Loucy (cell line): ENCODE measurements around the gene TPRA1.

Experiments used
- H2AFZ ChIP-seq: fragments of 200-600 bp; sonication (generic); 2 replicates; pipeline ENCODE4 v1.6.0; 2016; ENCODE audit warnings: antibody characterized with exemption, mild to moderate bottlenecking, low read length, moderate library complexity
- H3F3A ChIP-seq: fragments of 200-600 bp; 2 replicates; pipeline ENCODE4 v1.6.0; 2016; ENCODE audit warnings: antibody characterized with exemption, low read depth, mild to moderate bottlenecking
- H3K27me3 ChIP-seq: fragments of 200-600 bp; sonication (generic); 2 replicates; pipeline ENCODE4 v1.6.1; 2014; ENCODE audit warnings: low read length, mild to moderate bottlenecking; ENCODE audit not compliant: insufficient read depth, poor library complexity, severe bottlenecking
- H3K36me3 ChIP-seq: fragments of 200-600 bp; sonication (generic); 2 replicates; pipeline ENCODE4 v1.6.1; 2016; ENCODE audit warnings: low read length; ENCODE audit not compliant: insufficient read depth
- H3K4me1 ChIP-seq: fragments of 200-600 bp; sonication (generic); 2 replicates; pipeline ENCODE4 v1.5.1; 2014; ENCODE audit warnings: low read length, mild to moderate bottlenecking; ENCODE audit not compliant: insufficient read depth, poor library complexity, severe bottlenecking
- H3K4me2 ChIP-seq: fragments of 200-600 bp; sonication (generic); 2 replicates; pipeline ENCODE4 v1.6.0; 2014; ENCODE audit warnings: antibody characterized with exemption, low read length, low read depth, mild to moderate bottlenecking; ENCODE audit not compliant: poor library complexity, severe bottlenecking
- H3K4me3 ChIP-seq: fragments of 200-600 bp; sonication (generic); 2 replicates; pipeline ENCODE4 v1.5.1; 2014; ENCODE audit warnings: low read length, mild to moderate bottlenecking, mixed read lengths; ENCODE audit not compliant: poor library complexity, severe bottlenecking
- H3K79me2 ChIP-seq: fragments of 200-600 bp; sonication (generic); 2 replicates; pipeline ENCODE4 v1.6.1; 2014; ENCODE audit warnings: low read length; ENCODE audit not compliant: insufficient read depth
- H3K9ac ChIP-seq: fragments of 200-600 bp; sonication (generic); 2 replicates; pipeline ENCODE4 v1.6.0; 2014; ENCODE audit warnings: mild to moderate bottlenecking, low read depth, low read length, moderate library complexity; ENCODE audit not compliant: poor library complexity, severe bottlenecking
- H3K9me2 ChIP-seq: fragments of 200-600 bp; sonication (generic); replicated peaks from 2 replicates; pipeline ENCODE4 v1.6.1; 2016; ENCODE audit warnings: low read depth, low read length, mixed read lengths
- H3K9me3 ChIP-seq: fragments of 200-600 bp; sonication (generic); 2 replicates; pipeline ENCODE4 v1.6.1; 2014; ENCODE audit warnings: mild to moderate bottlenecking, antibody characterized with exemption, low read length, low read depth; ENCODE audit not compliant: insufficient read depth
- H4K20me1 ChIP-seq: fragments of 200-600 bp; sonication (generic); 2 replicates; pipeline ENCODE4 v1.6.0; 2014; ENCODE audit warnings: antibody characterized with exemption, low read length, mild to moderate bottlenecking; ENCODE audit not compliant: insufficient read depth, poor library complexity, severe bottlenecking
- EZH2phosphoT487 ChIP-seq: fragments of 200-600 bp; IDR thresholded peaks from 2 replicates; pipeline ENCODE4 v1.6.1; 2018; ENCODE audit warnings: antibody characterized with exemption, mild to moderate bottlenecking, moderate library complexity, borderline replicate concordance
- TF ChIP-seq, protein P1 (sequence below): fragments of 200-600 bp; sonication (generic); conservative IDR thresholded peaks from 2 replicates; pipeline ENCODE4 v1.5.1; 2014; ENCODE audit warnings: mild to moderate bottlenecking, antibody characterized with exemption, low read length

Gene TPRA1

DNA sequence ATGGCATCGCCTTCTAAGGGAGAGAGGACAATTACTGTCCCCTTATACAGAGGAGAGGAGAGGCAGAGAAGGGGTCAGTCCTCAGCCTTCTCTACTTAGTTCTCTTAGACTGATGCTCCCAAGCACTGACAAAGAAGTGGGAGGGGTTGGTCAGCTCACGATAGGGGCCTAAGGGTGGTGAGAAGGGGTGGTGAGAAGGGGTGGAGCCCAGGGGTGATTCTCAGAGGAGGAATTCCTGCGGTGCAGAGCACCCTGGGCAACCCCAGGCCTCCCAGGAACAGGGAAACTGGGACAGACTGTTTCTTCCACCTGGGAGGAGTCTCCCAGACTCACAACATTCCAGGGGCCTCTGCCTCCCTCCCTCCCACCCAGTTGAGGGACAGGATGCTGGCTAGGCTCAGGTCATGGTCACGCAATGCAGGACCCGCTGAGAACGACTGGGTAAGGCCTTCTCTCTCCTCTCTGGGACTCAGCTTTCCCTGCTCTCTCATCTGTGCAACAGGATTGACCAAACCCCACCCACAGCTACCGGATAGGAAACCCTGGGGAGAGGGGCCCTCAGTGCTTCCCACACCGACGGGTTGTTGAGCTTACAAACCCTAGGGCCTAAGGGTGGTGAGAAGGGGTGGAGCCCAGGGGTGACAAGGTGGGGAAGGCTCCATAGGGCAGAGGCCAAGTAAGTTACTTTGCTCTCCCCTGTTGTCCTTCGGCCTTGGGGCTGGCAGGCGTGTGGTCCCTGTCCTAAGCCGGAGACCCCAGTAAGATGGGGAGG is 1.5 kb downstream of the TPRA1 start:
- H3K79me2 ChIP-seq, result peaks cover 74% of the 10 kb centered on the region

DNA sequence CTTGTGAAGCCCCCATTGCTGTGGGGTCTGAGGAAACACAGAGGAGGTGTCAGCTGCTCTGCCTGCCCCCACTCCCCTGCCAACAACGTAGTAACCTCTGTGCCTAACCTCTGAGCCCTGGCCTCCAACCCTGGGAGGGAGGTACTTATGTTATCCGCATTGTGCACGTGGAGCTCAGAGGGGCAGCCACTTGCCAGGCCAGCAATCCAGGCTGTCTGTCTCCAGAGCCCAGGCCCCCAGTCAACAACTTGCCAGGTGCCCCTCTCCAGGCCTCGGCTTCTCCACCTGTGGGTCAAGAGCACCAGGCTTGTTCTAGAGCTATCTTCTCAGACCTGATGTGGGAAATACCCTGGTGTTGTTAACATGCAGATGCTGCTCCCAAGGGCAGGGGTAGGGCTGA is 2.7 kb downstream of the TPRA1 start:
- Histone ChIP-seq H3F3A (0 out of 2 replicates have a peak, but pooled peaks cover 7% of the 10 kb centered on the region), H2AFZ (no peak overlapping the region), H3K9me3 (no peaks in the 10 kb centered on the region), H3K27me3 (no peaks in the 10 kb centered on the region), H3K4me1 (peaks cover 34% of the 10 kb centered on the region), H3K4me2 (peak overlapping the region; percentile 77), H3K36me3 (no peaks in the 10 kb centered on the region), H3K79me2 (peaks cover 77% of the 10 kb centered on the region), H4K20me1 (peaks cover 43% of the 10 kb centered on the region), H3K9me2 (no peaks in the 10 kb centered on the region), H3K9ac (peak overlapping the region; percentile 40), H3K4me3 (peak overlapping the region; percentile 5)
- TF ChIP-seq, protein P1, sequence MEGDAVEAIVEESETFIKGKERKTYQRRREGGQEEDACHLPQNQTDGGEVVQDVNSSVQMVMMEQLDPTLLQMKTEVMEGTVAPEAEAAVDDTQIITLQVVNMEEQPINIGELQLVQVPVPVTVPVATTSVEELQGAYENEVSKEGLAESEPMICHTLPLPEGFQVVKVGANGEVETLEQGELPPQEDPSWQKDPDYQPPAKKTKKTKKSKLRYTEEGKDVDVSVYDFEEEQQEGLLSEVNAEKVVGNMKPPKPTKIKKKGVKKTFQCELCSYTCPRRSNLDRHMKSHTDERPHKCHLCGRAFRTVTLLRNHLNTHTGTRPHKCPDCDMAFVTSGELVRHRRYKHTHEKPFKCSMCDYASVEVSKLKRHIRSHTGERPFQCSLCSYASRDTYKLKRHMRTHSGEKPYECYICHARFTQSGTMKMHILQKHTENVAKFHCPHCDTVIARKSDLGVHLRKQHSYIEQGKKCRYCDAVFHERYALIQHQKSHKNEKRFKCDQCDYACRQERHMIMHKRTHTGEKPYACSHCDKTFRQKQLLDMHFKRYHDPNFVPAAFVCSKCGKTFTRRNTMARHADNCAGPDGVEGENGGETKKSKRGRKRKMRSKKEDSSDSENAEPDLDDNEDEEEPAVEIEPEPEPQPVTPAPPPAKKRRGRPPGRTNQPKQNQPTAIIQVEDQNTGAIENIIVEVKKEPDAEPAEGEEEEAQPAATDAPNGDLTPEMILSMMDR, result no peak
- no peak for TF ChIP-seq EZH2phosphoT487

More for the DNA sequence above, 1.5 kb downstream of the TPRA1 start:
- H3K36me3 ChIP-seq, result no peaks in the 10 kb centered on the region
- 0 out of 2 replicates have a peak, but pooled peaks cover 7% of the 10 kb centered on the region for H3F3A ChIP-seq
- H4K20me1 ChIP-seq, result peaks cover 43% of the 10 kb centered on the region
- H3K9me3 ChIP-seq, result no peaks in the 10 kb centered on the region
- H2AFZ ChIP-seq, result no peak overlapping the region
- H3K4me2 ChIP-seq, result peak overlapping the region; percentile 77
- peaks cover 37% of the 10 kb centered on the region for H3K4me1 ChIP-seq
- H3K27me3 ChIP-seq, result no peaks in the 10 kb centered on the region
- peak overlapping the region; percentile 78 for H3K9ac ChIP-seq
- peak overlapping the region; percentile 82 for H3K4me3 ChIP-seq
- TF ChIP-seq, protein P1, result no peak
- TF ChIP-seq EZH2phosphoT487, result no peak
- no peaks in the 10 kb centered on the region for H3K9me2 ChIP-seq

DNA sequence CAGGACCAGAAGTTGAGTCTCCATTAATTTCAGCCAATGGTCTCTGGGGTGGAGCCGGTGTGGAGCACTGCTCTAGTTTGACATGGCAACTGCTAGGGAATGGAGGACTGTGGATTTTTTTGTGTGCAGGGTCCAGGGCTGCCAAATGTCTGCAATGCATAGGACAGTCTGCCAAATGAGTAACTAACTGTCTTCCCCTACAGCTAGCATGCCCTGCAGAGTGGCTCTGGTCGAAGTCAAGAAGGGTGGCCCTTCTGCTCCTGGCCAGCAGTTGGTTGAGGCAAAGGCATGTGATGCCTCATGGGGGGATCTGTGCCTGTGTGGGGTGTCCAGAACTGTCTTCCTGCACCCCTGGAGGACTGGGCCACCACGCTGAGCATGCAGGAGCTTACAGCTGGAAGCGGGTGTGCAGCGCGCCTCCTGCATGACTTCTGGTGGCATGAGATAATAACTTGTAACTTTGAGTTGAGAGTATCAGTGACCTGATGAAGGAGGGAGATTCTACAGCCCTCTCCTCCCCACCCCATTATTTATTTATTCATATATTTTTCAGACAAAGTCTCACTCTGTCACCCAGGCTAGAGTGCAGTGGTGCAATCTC is 4.6 kb downstream of the TPRA1 start:
- Histone ChIP-seq H3K4me3 (no peak overlapping the region), H3K9ac (peak overlapping the region; percentile 30), H4K20me1 (peaks cover 43% of the 10 kb centered on the region), H3K9me3 (no peaks in the 10 kb centered on the region), H3K36me3 (no peaks in the 10 kb centered on the region), H2AFZ (no peak overlapping the region), H3K79me2 (peaks cover 78% of the 10 kb centered on the region), H3K9me2 (no peaks in the 10 kb centered on the region), H3K4me1 (peaks cover 23% of the 10 kb centered on the region), H3K27me3 (no peaks in the 10 kb centered on the region), H3F3A (no peaks in the 10 kb centered on the region), H3K4me2 (no peak overlapping the region)
- TF ChIP-seq, protein P1, result no peak
- no peak for TF ChIP-seq EZH2phosphoT487
